GM21390 (cell line): ENCODE data around the gene HNRNPK.

Experiments used
- ATAC-seq: cut with Tn5 transposase; IDR thresholded peaks from one replicate; pipeline ENCODE4 v1.9.1; 2021; ENCODE audit not compliant: unreplicated experiment

The HNRNPK gene

GRCh38 chr9:83934569-83935275 lies 45.3 kb downstream of the HNRNPK start:
- no peak for ATAC-seq

- no peak for ATAC-seq
Observed at GRCh38 chr9:83933790-83934189, 46.2 kb downstream of the HNRNPK start.

- no peak for ATAC-seq
Observed at GRCh38 chr9:83932851-83933250, 47.2 kb downstream of the HNRNPK start.

GRCh38 chr9:83932011-83932410 lies 48.0 kb downstream of the HNRNPK start:
- ATAC-seq: no peak

GRCh38 chr9:83930881-83931280 lies 49.1 kb downstream of the HNRNPK start:
- no peak for ATAC-seq

- ATAC-seq: no peak
Observed at GRCh38 chr9:83927591-83927990, 52.4 kb downstream of the HNRNPK start.

GRCh38 chr9:83920927-83921707 lies 58.9 kb downstream of the HNRNPK start, which contains the start of gene KIF27:
KIF27 (minus strand) TSS chr9:83921432; CDS start chr9:83915591, 5,841 bp downstream.
- ATAC-seq: peak; percentile 94

GRCh38 chr9:83920469-83920926 lies 59.5 kb downstream of the HNRNPK start:
- peak; percentile 7 for ATAC-seq

GRCh38 chr9:83919111-83919510 lies 60.9 kb downstream of the HNRNPK start:
- no peak for ATAC-seq
